Liver (tissue), 9 donors: ENCODE measurements around the gene OXCT1. TPM values are rescaled to one million over a fixed set of nuclear protein-coding genes. Genes with fewer than 3 reads are reported as not detected.

Experiments
- DNase-seq: peaks from one replicate; pipeline ENCODE4 v3.0.0-alpha.2; 2017; ENCODE audit warnings: low spot score
- H3K27ac ChIP-seq, 2 donors: one replicate each; pipeline ENCODE4 v1.7.0; 2013; ENCODE audit warnings: inconsistent platforms in 2 of 2, low read length in 2 of 2, control low read depth in 1 of 2, low read depth in 1 of 2, mild to moderate bottlenecking in 1 of 2
- H3K27me3 ChIP-seq, 4 donors: one replicate each; pipeline versions ENCODE4 v1.6.1 to v1.7.0; 2013; ENCODE audit warnings: low read length in 3 of 4, inconsistent platforms in 1 of 4, mild to moderate bottlenecking in 1 of 4, moderate library complexity in 1 of 4; ENCODE audit not compliant: control insufficient read depth in 4 of 4, insufficient read depth in 4 of 4
- H3K36me3 ChIP-seq, 4 donors: one replicate each; pipeline versions ENCODE4 v1.6.1 to v1.7.0; 2013; ENCODE audit warnings: low read length in 3 of 4, mild to moderate bottlenecking in 3 of 4, low read depth in 1 of 4, moderate library complexity in 1 of 4; ENCODE audit not compliant: control insufficient read depth in 4 of 4, insufficient read depth in 3 of 4
- H3K4me1 ChIP-seq, 4 donors: one replicate each; pipeline versions ENCODE4 v1.6.1 to v1.7.0; 2013; ENCODE audit warnings: low read length in 3 of 4, mild to moderate bottlenecking in 3 of 4, moderate library complexity in 1 of 4; ENCODE audit not compliant: control insufficient read depth in 4 of 4, insufficient read depth in 4 of 4
- H3K4me3 ChIP-seq, 3 donors: one replicate each; pipeline versions ENCODE4 v1.6.1 to v1.7.0; 2013; ENCODE audit warnings: low read length in 3 of 3, control low read depth in 1 of 3, low read depth in 1 of 3, mild to moderate bottlenecking in 1 of 3
- H3K9ac ChIP-seq, 2 donors: one replicate each; pipeline ENCODE4 v1.7.0; 2013; ENCODE audit warnings: low read length in 2 of 2, mild to moderate bottlenecking in 2 of 2, moderate library complexity in 2 of 2, control low read depth in 1 of 2, low read depth in 1 of 2
- H3K9me3 ChIP-seq, 4 donors: one replicate each; pipeline versions ENCODE4 v1.6.1 to v1.7.0; 2013; ENCODE audit warnings: low read length in 3 of 4; ENCODE audit not compliant: control insufficient read depth in 4 of 4
- ATF3 ChIP-seq: IDR thresholded peaks from 2 replicates; pipeline ENCODE4 v1.6.1; 2016; ENCODE audit warnings: antibody characterized with exemption
- CTCF ChIP-seq: fragments of 150-350 bp; IDR thresholded peaks from 2 replicates; pipeline ENCODE4 v1.5.1; 2017; ENCODE audit warnings: improper control_type of control experiment, low read depth, low read length; ENCODE audit not compliant: missing input control
- EGR1 ChIP-seq, 2 donors: IDR thresholded peaks; 2 replicates each; pipeline ENCODE4 v1.6.1; 2016 to 2018; ENCODE audit warnings: antibody characterized with exemption in 2 of 2, low read depth in 2 of 2
- FOXA1 ChIP-seq: IDR thresholded peaks from 2 replicates; pipeline ENCODE4 v1.6.1; 2016; ENCODE audit warnings: antibody characterized with exemption
- FOXA2 ChIP-seq: IDR thresholded peaks from 2 replicates; pipeline ENCODE4 v1.6.1; 2016; ENCODE audit warnings: antibody characterized with exemption
- GABPA ChIP-seq, 2 donors: IDR thresholded peaks in 1 of 2; conservative IDR thresholded peaks in 1 of 2; 2 replicates each; pipeline ENCODE4 v1.6.1; 2016; ENCODE audit warnings: antibody characterized with exemption in 2 of 2, mild to moderate bottlenecking in 1 of 2, moderate library complexity in 1 of 2
- HNF4A ChIP-seq, 2 donors: conservative IDR thresholded peaks; 2 replicates each; pipeline ENCODE4 v1.6.1; 2016; ENCODE audit warnings: antibody characterized with exemption in 2 of 2, mild to moderate bottlenecking in 2 of 2
- HNF4G ChIP-seq: IDR thresholded peaks from 2 replicates; pipeline ENCODE4 v1.6.1; 2016; ENCODE audit warnings: antibody characterized with exemption
- JUND ChIP-seq, 2 donors: IDR thresholded peaks; 2 replicates each; pipeline ENCODE4 v1.6.1; 2016; ENCODE audit warnings: antibody characterized with exemption in 2 of 2
- NR2F2 ChIP-seq: IDR thresholded peaks from 2 replicates; pipeline ENCODE4 v1.6.1; 2016; ENCODE audit warnings: antibody characterized with exemption
- RAD21 ChIP-seq, 2 donors: IDR thresholded peaks; 2 replicates each; pipeline ENCODE4 v1.6.1; 2016; ENCODE audit warnings: antibody characterized with exemption in 2 of 2, mild to moderate bottlenecking in 2 of 2
- TAF1 ChIP-seq: conservative IDR thresholded peaks from 2 replicates; pipeline ENCODE4 v1.6.1; 2016; ENCODE audit warnings: antibody characterized with exemption, mild to moderate bottlenecking
- YY1 ChIP-seq: IDR thresholded peaks from 2 replicates; pipeline ENCODE4 v1.6.1; 2016; ENCODE audit warnings: antibody characterized with exemption, mild to moderate bottlenecking
- ZBTB33 ChIP-seq: IDR thresholded peaks from 2 replicates; pipeline ENCODE4 v1.6.1; 2016; ENCODE audit warnings: antibody characterized with exemption
- WGBS: extraction: QIAGEN DNeasy Blood & Tissue Kit; methylation state at CpG from one replicate; pipeline ENCODE4 v1.1.7; 2013; 5-methylcytosine and 5-hydroxymethylcytosine counted together
- polyA plus RNA-seq, 2 donors: library from polyadenylated mRNA; stranded (reverse) in 1 of 2; unstranded in 1 of 2; fragments of 200-250 nt in 1 of 2; fragments of >200 nt in 1 of 2; fragmentation: Nextera tagmentation in 1 of 2; extraction: Ambion mirVana in 1 of 2; gene quantifications; one replicate each; pipeline versions ENCODE4 v1.2.1 to v1.2.3, GENCODE V29; 2013 to 2015
- total RNA-seq, 2 donors: library from RNA; depleted of rRNA; stranded (reverse); fragments of >200 nt; gene quantifications; one replicate each; pipeline ENCODE4 v1.2.3, GENCODE V29; 2014
- donor health status: healthy.
- donor health status: healthy.
- donor health status: healthy.
- donor health status: healthy.
- donor health status: healthy.

The OXCT1 gene
- total and polyA plus RNA-seq, 4 donors, result 0.72 to 10.7 (median 1.1) TPM

GRCh38 chr5:41856644-41857491 lies 13.4 kb downstream of the OXCT1 start:
- Histone ChIP-seq H3K9ac (no peak overlapping the region), H3K9me3 (no peaks in the 10 kb centered on the region), H3K4me1 (no peaks in the 10 kb centered on the region), H3K36me3 (no peaks in the 10 kb centered on the region), H3K27ac (no peak overlapping the region), H3K4me3 (no peak overlapping the region), H3K27me3 (peaks cover 0 to under 1% (median 0%) of the 10 kb centered on the region in 4 donors)
- TF ChIP-seq JUND (IDR thresholded peaks at IDR 0.05), result no peak
- TF ChIP-seq CTCF, result peak; percentile 81
- no peak for TF ChIP-seq HNF4G
- peak; percentile 94 to 97 for TF ChIP-seq RAD21 (IDR thresholded peaks at IDR 0.05)
- no peak for TF ChIP-seq TAF1
- TF ChIP-seq EGR1 (IDR thresholded peaks at IDR 0.05; ENCODE audit: low read depth in 2 of 2), result no peak
- DNase-seq, result peak; percentile 53
- WGBS, result 44% methylated on average over 5 of the region's 5 CpGs

GRCh38 chr5:41852293-41852692 lies 17.9 kb downstream of the OXCT1 start:
- Histone ChIP-seq H3K4me3 (no peak overlapping the region), H3K9ac (no peak overlapping the region), H3K27ac (no peak overlapping the region), H3K4me1 (no peaks in the 10 kb centered on the region), H3K27me3 (peaks cover 0 to 2% (median 0%) of the 10 kb centered on the region in 4 donors), H3K9me3 (no peaks in the 10 kb centered on the region), H3K36me3 (peaks cover 0 to 2% (median 0%) of the 10 kb centered on the region in 4 donors)
- no peak for TF ChIP-seq ATF3
- no peak for TF ChIP-seq GABPA (IDR thresholded peaks at IDR 0.05 in 1 of 2, conservative IDR thresholded peaks at IDR 0.05 in 1 of 2)
- TF ChIP-seq FOXA1, result no peak
- TF ChIP-seq HNF4G, result no peak
- no peak for TF ChIP-seq YY1
- no peak for TF ChIP-seq FOXA2
- TF ChIP-seq NR2F2, result no peak
- TF ChIP-seq HNF4A (conservative IDR thresholded peaks at IDR 0.05), result no peak
- no peak for TF ChIP-seq EGR1 (IDR thresholded peaks at IDR 0.05; ENCODE audit: low read depth in 2 of 2)
- no peak for TF ChIP-seq RAD21 (IDR thresholded peaks at IDR 0.05)
- no peak for TF ChIP-seq TAF1
- no peak for TF ChIP-seq ZBTB33
- WGBS, result 97% methylated on average over 2 of the region's 2 CpGs
- no peak for DNase-seq
